GM19238 (cell line): ENCODE measurements around the gene TMOD1.
"Not testable (repeated sequence)": the region's sequence is repeated elsewhere in the genome, so short reads cannot be mapped to it uniquely, and the experiment has no call there.

Source experiments
- DNase-seq: peaks from one replicate; pipeline ENCODE4 v3.0.0; 2011; ENCODE audit warnings: low spot score; ENCODE audit not compliant: insufficient read length

TMOD1 gene

GRCh38 chr9:97565262-97565661, 63.8 kb downstream of the TMOD1 start:
- no peak for DNase-seq

GRCh38 chr9:97567182-97567893, 65.9 kb downstream of the TMOD1 start:
- no peak for DNase-seq

GRCh38 chr9:97567894-97568202, 66.4 kb downstream of the TMOD1 start:
- no peak for DNase-seq

GRCh38 chr9:97568461-97569275, 67.2 kb downstream of the TMOD1 start:
- no peak for DNase-seq

GRCh38 chr9:97570899-97571298, 69.4 kb downstream of the TMOD1 start:
- no peak for DNase-seq

- DNase-seq: no peak
These were observed 70.2 kb downstream of the TMOD1 start for GRCh38 chr9:97571664-97572063.

GRCh38 chr9:97572196-97572891, 70.9 kb downstream of the TMOD1 start:
- no peak for DNase-seq

- no peak for DNase-seq
These were observed 71.5 kb downstream of the TMOD1 start for GRCh38 chr9:97572892-97573365.

GRCh38 chr9:97573482-97574073, 72.1 kb downstream of the TMOD1 start:
- no peak for DNase-seq

- not testable (repeated sequence) for DNase-seq
These were observed 72.7 kb downstream of the TMOD1 start for GRCh38 chr9:97574101-97574571.

GRCh38 chr9:97574921-97575672, 73.6 kb downstream of the TMOD1 start:
- DNase-seq: not testable (repeated sequence)

- DNase-seq: no peak
These were observed 74.3 kb downstream of the TMOD1 start for GRCh38 chr9:97575673-97576200.

GRCh38 chr9:97577051-97577450, 75.6 kb downstream of the TMOD1 start:
- DNase-seq: no peak

GRCh38 chr9:97578846-97579245, 77.4 kb downstream of the TMOD1 start:
- DNase-seq: no peak

GRCh38 chr9:97579914-97580313, 78.4 kb downstream of the TMOD1 start:
- no peak for DNase-seq

GRCh38 chr9:97581590-97581989, 80.1 kb downstream of the TMOD1 start:
- DNase-seq: not testable (repeated sequence)

GRCh38 chr9:97584778-97585177, 83.3 kb downstream of the TMOD1 start:
- not testable (repeated sequence) for DNase-seq

- not testable (repeated sequence) for DNase-seq
These were observed 85.4 kb downstream of the TMOD1 start for GRCh38 chr9:97586909-97587308.

- DNase-seq: no peak
These were observed 90.1 kb downstream of the TMOD1 start for GRCh38 chr9:97591535-97591934.

GRCh38 chr9:97592126-97592525, 90.7 kb downstream of the TMOD1 start:
- no peak for DNase-seq

- no peak for DNase-seq
These were observed 92.5 kb downstream of the TMOD1 start for GRCh38 chr9:97593960-97594359.
